Measurements from ENCODE around the gene VASN. TPM values are rescaled to one million over a fixed set of nuclear protein-coding genes. Genes with fewer than 3 reads are reported as not detected.
A peak's percentile ranks its signal among the peaks of the same experiment; 100 is the strongest.

VASN gene
- polyA plus RNA-seq, 1 experiment = 19.1 TPM

DNA sequence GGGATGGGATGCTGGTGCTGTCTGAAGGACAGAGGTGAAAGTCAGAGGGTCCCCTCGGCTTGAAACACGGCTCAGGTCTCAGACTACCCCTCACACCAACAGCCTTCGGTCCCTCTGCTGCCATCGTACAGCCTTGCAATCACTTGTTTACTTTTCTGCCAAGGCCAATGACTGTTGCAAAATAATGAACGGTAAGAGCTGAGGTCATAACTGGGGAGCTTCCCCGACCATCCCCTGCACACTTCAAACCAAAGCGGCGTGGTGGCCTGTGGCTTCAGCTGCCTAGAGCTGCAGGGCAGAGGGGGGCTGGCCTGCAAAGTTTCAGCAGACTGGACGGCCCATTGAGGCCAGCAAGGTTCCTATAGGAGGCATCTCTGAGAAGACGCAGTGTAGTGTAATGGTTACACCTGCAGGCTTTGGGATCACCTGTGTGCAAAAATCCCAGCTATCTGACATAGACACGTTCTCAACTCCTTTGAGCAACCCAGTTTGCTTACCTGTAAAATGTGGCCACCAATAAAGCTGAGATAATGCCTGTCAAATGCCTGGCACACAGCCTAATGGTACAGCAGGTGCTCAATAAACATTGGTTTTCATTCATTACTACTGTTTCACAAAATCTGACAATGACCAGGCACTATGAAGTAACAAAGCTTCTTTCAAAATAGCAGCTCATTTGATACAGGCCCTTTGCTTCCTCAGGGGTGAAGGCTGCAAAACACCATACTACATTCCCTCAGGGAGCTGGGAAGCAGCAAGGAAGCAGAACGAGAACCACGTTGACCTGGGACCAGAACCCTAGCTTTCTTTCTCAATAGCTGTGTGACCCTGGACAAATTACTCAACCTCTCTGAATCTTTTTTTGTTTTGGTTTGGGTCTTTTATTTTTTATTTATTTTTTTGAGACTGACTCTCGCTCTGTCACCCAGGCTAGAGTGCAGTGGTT lies 25.5 kb upstream of the VASN start:
- no peak for TF ChIP-seq CTCF (IDR thresholded peaks at IDR 0.05; ENCODE audit: low read depth, low read length)
- ChIA-PET CTCF (interaction anchor here (0.7 to 2.1 kb wide), 3 partner anchors 13 to 56 kb away, joined by 3 to 13 read pairs (median 3); no protein-coding TSS in a partner anchor), POLR2A (interaction anchor here (0.8 kb wide), 1 partner anchor 118 kb away, joined by 3 read pairs; no protein-coding TSS in a partner anchor)
- H3K27me3 ChIP-seq (ENCODE audit: control insufficient read depth, insufficient read depth, low read length) = no peaks in the 10 kb centered on the region
- no peaks in the 10 kb centered on the region; the same call in 1 of the 2 replicates for H3K9me3 ChIP-seq (ENCODE audit: control insufficient read depth, insufficient read depth, low read length)
- DNase-seq (ENCODE audit: low read depth, low spot score) = no peak
- no peak overlapping the region for H3K27ac ChIP-seq (ENCODE audit: low read depth, low read length)
- no peak overlapping the region for H3K4me3 ChIP-seq (ENCODE audit: low read depth, low read length)

DNA sequence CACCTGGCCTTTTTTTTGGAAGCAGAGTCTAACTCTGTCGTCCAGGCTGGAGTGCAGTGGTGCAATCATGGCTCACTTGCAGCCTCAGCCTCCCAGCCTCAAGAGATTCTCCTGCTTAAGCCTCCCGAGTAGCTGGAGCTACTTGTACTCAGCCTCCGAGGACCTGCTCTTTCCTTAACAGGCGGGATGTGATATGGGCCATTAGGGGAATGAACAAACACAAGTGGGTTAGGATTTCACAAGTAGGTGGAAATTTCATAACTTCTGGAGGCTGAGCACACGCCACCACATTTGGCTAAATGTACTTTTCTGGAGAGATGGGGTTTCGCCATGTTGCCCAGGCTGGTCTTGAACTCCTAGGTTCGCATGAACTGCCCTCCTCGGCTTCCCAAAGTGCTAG lies 24.6 kb upstream of the VASN start:
- ChIA-PET POLR2A (interaction anchor here (0.8 to 0.9 kb wide), 2 partner anchors 27 to 117 kb away, joined by 3 read pairs; no protein-coding TSS in a partner anchor), CTCF (interaction anchor here (0.9 to 2.1 kb wide), 2 partner anchors 36 to 55 kb away, joined by 3 to 13 read pairs; no protein-coding TSS in a partner anchor)
- H3K9me3 ChIP-seq (ENCODE audit: control insufficient read depth, insufficient read depth, low read length) = no peaks in the 10 kb centered on the region; the same call in 1 of the 2 replicates
- no peak for TF ChIP-seq CTCF (IDR thresholded peaks at IDR 0.05; ENCODE audit: low read depth, low read length)
- H3K27ac ChIP-seq (ENCODE audit: low read depth, low read length) = peak overlapping the region; percentile 31
- H3K27me3 ChIP-seq (ENCODE audit: control insufficient read depth, insufficient read depth, low read length) = no peaks in the 10 kb centered on the region
- DNase-seq (ENCODE audit: low read depth, low spot score) = no peak
- H3K4me3 ChIP-seq (ENCODE audit: low read depth, low read length) = no peak overlapping the region

DNA sequence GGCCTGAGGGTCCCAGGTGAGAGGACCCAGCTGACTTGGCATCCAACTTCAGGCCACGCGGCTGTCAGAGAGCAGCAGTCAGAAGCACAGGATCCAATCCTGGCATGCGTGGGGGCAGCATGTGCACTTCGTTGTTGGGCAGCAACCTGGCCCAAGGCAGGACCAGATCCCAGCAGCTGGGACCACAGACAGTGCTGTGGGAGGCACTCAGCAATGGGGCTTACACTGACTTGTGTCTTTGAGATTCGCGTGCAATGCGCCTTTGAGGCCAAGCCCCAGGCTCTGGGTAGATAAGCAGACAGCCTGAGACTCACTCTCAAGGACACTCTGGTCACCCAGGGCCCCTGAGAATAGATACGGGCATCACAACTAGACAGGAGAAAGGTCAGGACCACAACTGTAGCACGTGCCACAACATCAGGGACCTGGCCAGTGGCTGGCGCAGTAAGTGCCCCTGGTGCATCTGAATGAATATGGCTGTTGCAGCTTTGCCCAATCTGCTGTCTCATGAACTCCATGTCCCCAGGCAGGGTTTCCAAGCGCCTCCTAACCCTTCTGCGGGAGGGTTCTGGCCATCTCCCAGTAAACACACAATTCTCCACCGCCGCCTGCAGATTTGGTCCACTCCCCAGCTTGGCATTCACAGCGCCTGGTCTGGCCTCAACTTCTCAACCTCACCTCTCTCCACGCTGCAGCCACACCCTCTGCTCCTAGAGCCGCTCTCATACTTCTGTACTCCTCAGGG lies 23.7 kb upstream of the VASN start:
- no peak overlapping the region for H3K4me3 ChIP-seq (ENCODE audit: low read depth, low read length)
- H3K27ac ChIP-seq (ENCODE audit: low read depth, low read length) = no peak overlapping the region
- TF ChIP-seq CTCF (IDR thresholded peaks at IDR 0.05; ENCODE audit: low read depth, low read length) = no peak
- H3K27me3 ChIP-seq (ENCODE audit: control insufficient read depth, insufficient read depth, low read length) = no peaks in the 10 kb centered on the region
- ChIA-PET CTCF (interaction anchor here (2.1 to 6.4 kb wide), 2 partner anchors 54 to 55 kb away, joined by 13 to 56 read pairs; no protein-coding TSS in a partner anchor), POLR2A (interaction anchor here (0.9 to 1.1 kb wide), 2 partner anchors 11 to 26 kb away, joined by 3 to 5 read pairs; no protein-coding TSS in a partner anchor)
- no peaks in the 10 kb centered on the region; the same call in 1 of the 2 replicates for H3K9me3 ChIP-seq (ENCODE audit: control insufficient read depth, insufficient read depth, low read length)
- no peak for DNase-seq (ENCODE audit: low read depth, low spot score)

GRCh38 chr16:4349332-4349731 lies 22.3 kb upstream of the VASN start:
- Histone ChIP-seq H3K27me3 (ENCODE audit: control insufficient read depth, insufficient read depth, low read length) (no peaks in the 10 kb centered on the region), H3K27ac (ENCODE audit: low read depth, low read length) (no peak overlapping the region), H3K9me3 (ENCODE audit: control insufficient read depth, insufficient read depth, low read length) (no peaks in the 10 kb centered on the region; the same call in 1 of the 2 replicates), H3K4me3 (ENCODE audit: low read depth, low read length) (no peak overlapping the region)
- POLR2A ChIA-PET = interaction anchor here (1.1 to 1.6 kb wide), 3 partner anchors 12 to 40 kb away, joined by 3 to 5 read pairs (median 5); no protein-coding TSS in a partner anchor
- DNase-seq (ENCODE audit: low read depth, low spot score) = no peak
- CTCF ChIA-PET = interaction anchor here (6.4 kb wide), 1 partner anchor 54 kb away, joined by 56 read pairs; no protein-coding TSS in a partner anchor
- TF ChIP-seq CTCF (IDR thresholded peaks at IDR 0.05; ENCODE audit: low read depth, low read length) = no peak
